CD14-positive monocyte (primary cell): ENCODE data around the gene AMBRA1. TPM values are rescaled to one million over a fixed set of nuclear protein-coding genes. Genes with fewer than 3 reads are reported as not detected.

Experiments
- DNase-seq, 3 donors: peaks; one replicate each; pipeline ENCODE4 v3.0.0-alpha.2; 2011 to 2022
- H2AFZ ChIP-seq: 2 replicates; pipeline ENCODE4 v1.6.0; 2012; ENCODE audit warnings: mild to moderate bottlenecking, low read depth, low read length, inconsistent platforms; ENCODE audit not compliant: insufficient read depth, poor library complexity, severe bottlenecking
- H3K27ac ChIP-seq, 2 donors: 1 replicate in 1 of 2; 2 replicates in 1 of 2; pipeline ENCODE4 v1.5.1; 2012 to 2013; ENCODE audit warnings: low read length in 2 of 2, control low read depth in 1 of 2, inconsistent platforms in 1 of 2, low read depth in 1 of 2, mild to moderate bottlenecking in 1 of 2
- H3K27me3 ChIP-seq, 2 donors: one replicate each; pipeline versions ENCODE4 v1.6.0 to v1.6.1; 2011 to 2013; ENCODE audit warnings: low read length in 2 of 2; ENCODE audit not compliant: control insufficient read depth in 2 of 2, insufficient read depth in 2 of 2
- H3K36me3 ChIP-seq, 2 donors: replicated peaks in 1 of 2; 1 replicate in 1 of 2; 2 replicates in 1 of 2; pipeline versions ENCODE4 v1.5.1 to v1.6.1; 2012 to 2013; ENCODE audit warnings: low read length in 2 of 2, control low read depth in 1 of 2, inconsistent platforms in 1 of 2, mild to moderate bottlenecking in 1 of 2; ENCODE audit not compliant: insufficient read depth in 2 of 2, control insufficient read depth in 1 of 2
- H3K4me1 ChIP-seq, 2 donors: 1 replicate in 1 of 2; 2 replicates in 1 of 2; pipeline versions ENCODE4 v1.5.1 to v1.6.1; 2012 to 2013; ENCODE audit warnings: low read length in 2 of 2, control low read depth in 1 of 2, inconsistent platforms in 1 of 2, mild to moderate bottlenecking in 1 of 2, moderate library complexity in 1 of 2; ENCODE audit not compliant: insufficient read depth in 2 of 2, control insufficient read depth in 1 of 2
- H3K4me2 ChIP-seq: replicated peaks from 2 replicates; pipeline ENCODE3; 2012; ENCODE audit warnings: low read length, moderate library complexity, mild to moderate bottlenecking; ENCODE audit not compliant: poor library complexity, severe bottlenecking; ENCODE audit errors: extremely low read depth
- H3K4me3 ChIP-seq, 3 experiments: fragments of 200-600 bp in 1 of 3; sonication (generic) in 1 of 3; replicated peaks in 1 of 3; 1 replicate in 2 of 3; 2 replicates in 1 of 3; pipeline ENCODE4 v1.5.1; 2011 to 2013; ENCODE audit warnings: low read length in 3 of 3, mild to moderate bottlenecking in 3 of 3, control low read depth in 2 of 3, low read depth in 2 of 3, inconsistent platforms in 1 of 3, moderate library complexity in 1 of 3
- H3K79me2 ChIP-seq: 2 replicates; pipeline ENCODE4 v1.6.0; 2012; ENCODE audit warnings: mild to moderate bottlenecking, control low read depth, inconsistent platforms, low read length, moderate library complexity; ENCODE audit not compliant: insufficient read depth
- H3K9ac ChIP-seq: 2 replicates; pipeline ENCODE4 v1.6.0; 2017; ENCODE audit warnings: low read length, mild to moderate bottlenecking; ENCODE audit not compliant: insufficient read depth, poor library complexity, severe bottlenecking
- H3K9me3 ChIP-seq, 2 donors: replicated peaks in 1 of 2; 1 replicate in 1 of 2; 2 replicates in 1 of 2; pipeline versions ENCODE4 v1.5.1 to v1.6.1; 2012 to 2013; ENCODE audit warnings: low read length in 2 of 2, control low read depth in 1 of 2; ENCODE audit not compliant: control insufficient read depth in 1 of 2, insufficient read depth in 1 of 2
- H4K20me1 ChIP-seq: 2 replicates; pipeline ENCODE4 v1.6.0; 2012; ENCODE audit warnings: mild to moderate bottlenecking, low read length, control low read depth, moderate library complexity; ENCODE audit not compliant: insufficient read depth
- H3K27ac Mint-ChIP-seq, 7 donors: one replicate each; pipeline ENCODE4 v1.8.0; 2020; ENCODE audit warnings: mild to moderate bottlenecking in 7 of 7, mixed read lengths in 7 of 7, moderate library complexity in 6 of 7, inconsistent platforms in 2 of 7
- H3K27me3 Mint-ChIP-seq, 3 donors: one replicate each; pipeline ENCODE4 v1.8.0; 2021 to 2022; ENCODE audit warnings: low read depth in 3 of 3, mild to moderate bottlenecking in 3 of 3, mixed read lengths in 3 of 3, moderate library complexity in 3 of 3, inconsistent platforms in 1 of 3
- H3K36me3 Mint-ChIP-seq, 2 donors: one replicate each; pipeline ENCODE4 v1.8.0; 2020; ENCODE audit warnings: mixed read lengths in 2 of 2, inconsistent platforms in 1 of 2, mild to moderate bottlenecking in 1 of 2
- H3K4me1 Mint-ChIP-seq: one replicate; pipeline ENCODE4 v1.8.0; 2020; ENCODE audit warnings: mild to moderate bottlenecking, mixed read lengths
- H3K4me3 Mint-ChIP-seq, 2 donors: one replicate each; pipeline ENCODE4 v1.8.0; 2020; ENCODE audit warnings: mild to moderate bottlenecking in 2 of 2, mixed read lengths in 2 of 2, moderate library complexity in 1 of 2
- H3K9me3 Mint-ChIP-seq, 7 donors: one replicate each; pipeline ENCODE4 v1.8.0; 2020 to 2022; ENCODE audit warnings: mixed read lengths in 7 of 7, mild to moderate bottlenecking in 6 of 7, moderate library complexity in 6 of 7, inconsistent platforms in 2 of 7
- CTCF ChIP-seq: fragments of 200-600 bp; IDR thresholded peaks from one replicate; pipeline ENCODE4 v1.8.0; 2022; ENCODE audit warnings: antibody characterized with exemption, mild to moderate bottlenecking
- WGBS: methylation state at CpG from one replicate; pipeline ENCODE4 v1.1.5; 2013; ENCODE audit warnings: missing lambda C conversion rate; ENCODE audit not compliant: insufficient coverage; 5-methylcytosine and 5-hydroxymethylcytosine counted together
- intact Hi-C, 2 donors: fragments of 100-400 bp; cut with micrococcal nuclease; formaldehyde crosslinking; loops; one replicate each; pipeline versions ENCODE4 v1.15.0 to v1.15.1; 2023
- polyA plus RNA-seq, 3 donors: library from polyadenylated mRNA; depleted of rRNA in 1 of 3; unstranded in 2 of 3; stranded (reverse) in 1 of 3; fragments of 300-500 nt in 2 of 3; fragments of >200 nt in 1 of 3; fragmentation: Illumina TruSeq in 2 of 3; gene quantifications; 1 replicate in 2 of 3; 2 replicates in 1 of 3; pipeline ENCODE4 v1.2.3, GENCODE V29; 2012 to 2021

Gene AMBRA1
- polyA plus RNA-seq, 3 donors: 2.1 to 6.1 (median 3.8) TPM

- peaks cover 47 to 56% of the 10 kb centered on the region in 2 donors for H3K36me3 Mint-ChIP-seq
Measured at GRCh38 chr11:46377831-46378230, 216.0 kb downstream of the AMBRA1 start.

GRCh38 chr11:46377290-46377689 is 216.5 kb downstream of the AMBRA1 start:
- Mint-ChIP-seq H3K36me3 (peaks cover 51 to 61% of the 10 kb centered on the region in 2 donors), H3K9me3 (peaks cover 0 to 11% (median 0%) of the 10 kb centered on the region in 7 donors), H3K4me1 (peaks cover 35% of the 10 kb centered on the region), H3K27ac (peak overlapping the region in 5 of 7 donors; percentile 17 to 66 (median 50)), H3K27me3 (peaks cover 6 to 27% (median 17%) of the 10 kb centered on the region in 3 donors), H3K4me3 (no peak overlapping the region)
- no peak for DNase-seq
- no peak overlapping the region for H3K9ac ChIP-seq
- H4K20me1 ChIP-seq: peaks cover 95% of the 10 kb centered on the region
- peaks cover 7% of the 10 kb centered on the region for H3K79me2 ChIP-seq
- TF ChIP-seq CTCF: no peak
- peaks cover 6 to 12% of the 10 kb centered on the region in 2 donors for H3K27me3 ChIP-seq
- H3K36me3 ChIP-seq: peaks cover 64% of the 10 kb centered on the region in 2 donors
- no peak overlapping the region for H3K27ac ChIP-seq
- no peak overlapping the region for H3K4me2 ChIP-seq
- no peak overlapping the region for H3K4me3 ChIP-seq
- peaks cover 0 to 2% of the 10 kb centered on the region in 2 donors for H3K9me3 ChIP-seq
- H3K4me1 ChIP-seq: peaks cover 34 to 52% of the 10 kb centered on the region in 2 donors
- 95% methylated on average over 11 of the region's 11 CpGs for WGBS
- no peak overlapping the region for H2AFZ ChIP-seq
- intact Hi-C loops: no loop called here

More at GRCh38 chr11:46377831-46378230, 216.0 kb downstream of the AMBRA1 start:
- no peak for DNase-seq
- Histone ChIP-seq H3K4me1 (peaks cover 34 to 55% of the 10 kb centered on the region in 2 donors), H3K27me3 (peaks cover 10 to 17% of the 10 kb centered on the region in 2 donors), H4K20me1 (peaks cover 95% of the 10 kb centered on the region), H3K4me2 (no peak overlapping the region), H3K9ac (no peak overlapping the region), H3K27ac (peak overlapping the region; percentile 30 to 70), H3K79me2 (peaks cover 7% of the 10 kb centered on the region), H3K9me3 (peaks cover 0 to 6% of the 10 kb centered on the region in 2 donors), H3K36me3 (peaks cover 58 to 59% of the 10 kb centered on the region in 2 donors), H2AFZ (no peak overlapping the region), H3K4me3 (no peak overlapping the region)
- WGBS: 97% methylated on average over 5 of the region's 5 CpGs
- no peak overlapping the region for H3K4me3 Mint-ChIP-seq
- peaks cover 0 to 15% (median 0%) of the 10 kb centered on the region in 7 donors for H3K9me3 Mint-ChIP-seq
- intact Hi-C loops: no loop called here
- H3K27ac Mint-ChIP-seq: peak overlapping the region in 5 of 7 donors; percentile 40 to 70 (median 50)
- no peak for TF ChIP-seq CTCF
- H3K27me3 Mint-ChIP-seq: peaks cover 8 to 32% (median 23%) of the 10 kb centered on the region in 3 donors
- H3K4me1 Mint-ChIP-seq: peaks cover 35% of the 10 kb centered on the region
